ENCODE measurements around the gene HDAC4. TPM values are rescaled to one million over a fixed set of nuclear protein-coding genes. Genes with fewer than 3 reads are reported as not detected.

The HDAC4 gene
- total RNA-seq, 1 donor from 2014 or later = 11.8 TPM

DNA sequence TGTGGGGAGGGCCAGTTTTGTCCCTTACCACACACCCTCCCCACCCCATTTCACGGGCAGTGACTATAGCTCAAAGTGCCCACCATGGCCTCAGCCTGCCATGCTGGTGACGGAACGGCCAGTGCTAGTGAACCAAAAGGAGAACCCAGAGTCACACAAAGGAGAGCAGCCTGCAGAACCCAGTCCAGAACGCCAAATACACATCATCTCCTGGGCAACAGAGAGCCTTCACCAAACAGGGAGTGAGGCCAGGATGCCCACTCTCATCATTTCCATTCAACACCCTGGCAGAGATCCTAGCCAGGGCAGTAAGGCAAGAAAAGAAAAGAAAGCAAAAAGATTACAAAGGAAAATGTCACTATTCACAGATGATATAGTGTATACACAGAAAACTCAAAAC, 38.3 kb downstream of the HDAC4 start:
- no peaks in the 10 kb centered on the region for H3K9me3 Mint-ChIP-seq (ENCODE audit: unreplicated experiment)
- Histone ChIP-seq H3K79me2 (ENCODE audit: insufficient read depth, low read length) (peaks cover 25% of the 10 kb centered on the region), H2AFZ (ENCODE audit: low read depth, low read length) (no peak overlapping the region), H3K27ac (ENCODE audit: low read depth, low read length) (no peak overlapping the region), H3K9ac (ENCODE audit: low read length) (no peak overlapping the region), H3K4me2 (ENCODE audit: low read length) (no peak overlapping the region), H3K4me1 (ENCODE audit: insufficient read depth, low read length) (no peaks in the 10 kb centered on the region), H3K36me3 (ENCODE audit: insufficient read depth, low read length) (no peaks in the 10 kb centered on the region), H3K27me3 (ENCODE audit: insufficient read depth, low read length) (no peaks in the 10 kb centered on the region), H3K9me3 (ENCODE audit: insufficient read depth, low read depth, low read length) (no peaks in the 10 kb centered on the region), H3K4me3 (ENCODE audit: insufficient read depth, low read depth, low read length) (no peak overlapping the region), H4K20me1 (ENCODE audit: insufficient read depth, low read length) (peaks cover 47% of the 10 kb centered on the region)
- no peak for FAIRE-seq
- no peak overlapping the region for H3K4me3 Mint-ChIP-seq (ENCODE audit: unreplicated experiment)
- TF ChIP-seq CTCF (IDR thresholded peaks at IDR 0.05; ENCODE audit: insufficient read depth, low read depth, low read length) = no peak
- no peak for TF ChIP-seq EZH2 (IDR thresholded peaks at IDR 0.05; ENCODE audit: insufficient read depth, low read length)
- no peak for DNase-seq (ENCODE audit: low read depth)
- peaks cover 3% of the 10 kb centered on the region for H3K4me1 Mint-ChIP-seq (ENCODE audit: low read depth, unreplicated experiment)
- H3K27ac Mint-ChIP-seq (ENCODE audit: unreplicated experiment) = no peak overlapping the region
- H3K36me3 Mint-ChIP-seq (ENCODE audit: low read depth, unreplicated experiment) = no peaks in the 10 kb centered on the region
- H3K27me3 Mint-ChIP-seq (ENCODE audit: low read depth, unreplicated experiment) = no peaks in the 10 kb centered on the region

- Mint-ChIP-seq H3K27ac (ENCODE audit: unreplicated experiment) (no peak overlapping the region), H3K27me3 (ENCODE audit: low read depth, unreplicated experiment) (no peaks in the 10 kb centered on the region), H3K9me3 (ENCODE audit: unreplicated experiment) (no peaks in the 10 kb centered on the region), H3K4me3 (ENCODE audit: unreplicated experiment) (no peak overlapping the region), H3K4me1 (ENCODE audit: low read depth, unreplicated experiment) (peaks cover 3% of the 10 kb centered on the region), H3K36me3 (ENCODE audit: low read depth, unreplicated experiment) (no peaks in the 10 kb centered on the region)
- TF ChIP-seq EZH2 (IDR thresholded peaks at IDR 0.05; ENCODE audit: insufficient read depth, low read length) = no peak
- peak; percentile 9 for TF ChIP-seq CTCF (IDR thresholded peaks at IDR 0.05; ENCODE audit: insufficient read depth, low read depth, low read length)
- Histone ChIP-seq H3K79me2 (ENCODE audit: insufficient read depth, low read length) (peaks cover 23% of the 10 kb centered on the region), H3K9ac (ENCODE audit: low read length) (no peak overlapping the region), H3K4me3 (ENCODE audit: insufficient read depth, low read depth, low read length) (no peak overlapping the region), H4K20me1 (ENCODE audit: insufficient read depth, low read length) (peaks cover 44% of the 10 kb centered on the region), H3K27ac (ENCODE audit: low read depth, low read length) (no peak overlapping the region), H3K9me3 (ENCODE audit: insufficient read depth, low read depth, low read length) (no peaks in the 10 kb centered on the region), H3K4me2 (ENCODE audit: low read length) (no peak overlapping the region), H3K4me1 (ENCODE audit: insufficient read depth, low read length) (no peaks in the 10 kb centered on the region), H2AFZ (ENCODE audit: low read depth, low read length) (no peak overlapping the region), H3K36me3 (ENCODE audit: insufficient read depth, low read length) (no peaks in the 10 kb centered on the region), H3K27me3 (ENCODE audit: insufficient read depth, low read length) (no peaks in the 10 kb centered on the region)
- no peak for DNase-seq (ENCODE audit: low read depth)
- no peak for FAIRE-seq
Measured at GRCh38 chr2:239361311-239361642, 39.5 kb downstream of the HDAC4 start.

- Mint-ChIP-seq H3K27ac (ENCODE audit: unreplicated experiment) (no peak overlapping the region), H3K27me3 (ENCODE audit: low read depth, unreplicated experiment) (no peaks in the 10 kb centered on the region), H3K9me3 (ENCODE audit: unreplicated experiment) (no peaks in the 10 kb centered on the region), H3K4me3 (ENCODE audit: unreplicated experiment) (no peak overlapping the region), H3K36me3 (ENCODE audit: low read depth, unreplicated experiment) (no peaks in the 10 kb centered on the region), H3K4me1 (ENCODE audit: low read depth, unreplicated experiment) (peaks cover 3% of the 10 kb centered on the region)
- no peak overlapping the region for H3K27ac ChIP-seq (ENCODE audit: low read depth, low read length)
- no peak overlapping the region for H2AFZ ChIP-seq (ENCODE audit: low read depth, low read length)
- H3K4me2 ChIP-seq (ENCODE audit: low read length) = no peak overlapping the region
- H4K20me1 ChIP-seq (ENCODE audit: insufficient read depth, low read length) = peaks cover 38% of the 10 kb centered on the region
- H3K9ac ChIP-seq (ENCODE audit: low read length) = no peak overlapping the region
- no peak for TF ChIP-seq EZH2 (IDR thresholded peaks at IDR 0.05; ENCODE audit: insufficient read depth, low read length)
- no peak for TF ChIP-seq CTCF (IDR thresholded peaks at IDR 0.05; ENCODE audit: insufficient read depth, low read depth, low read length)
- H3K36me3 ChIP-seq (ENCODE audit: insufficient read depth, low read length) = no peaks in the 10 kb centered on the region
- H3K9me3 ChIP-seq (ENCODE audit: insufficient read depth, low read depth, low read length) = no peaks in the 10 kb centered on the region
- no peaks in the 10 kb centered on the region for H3K27me3 ChIP-seq (ENCODE audit: insufficient read depth, low read length)
- FAIRE-seq (no peak), DNase-seq (ENCODE audit: low read depth) (no peak)
- no peak overlapping the region for H3K4me3 ChIP-seq (ENCODE audit: insufficient read depth, low read depth, low read length)
- no peaks in the 10 kb centered on the region for H3K4me1 ChIP-seq (ENCODE audit: insufficient read depth, low read length)
- H3K79me2 ChIP-seq (ENCODE audit: insufficient read depth, low read length) = peaks cover 19% of the 10 kb centered on the region
Measured at GRCh38 chr2:239360421-239361310, 40.2 kb downstream of the HDAC4 start.
